GM12892 (cell line): Measurements from ENCODE around the gene WHAMM.

Source experiments
- POLR2A ChIP-seq: IDR thresholded peaks from 2 replicates; pipeline ENCODE4 v1.6.1; 2011; ENCODE audit warnings: low read depth, low read length, control low read depth
- POLR2AphosphoS5 ChIP-seq: IDR thresholded peaks from 2 replicates; pipeline ENCODE4 v1.6.1; 2011; ENCODE audit warnings: low read depth, low read length, control low read depth
- TAF1 ChIP-seq: IDR thresholded peaks from 2 replicates; pipeline ENCODE4 v1.6.1; 2011; ENCODE audit warnings: low read depth, mild to moderate bottlenecking, control low read depth, low read length, borderline replicate concordance

GRCh38 chr15:82767163-82767829 is 42.1 kb upstream of the WHAMM start:
- no peak for TF ChIP-seq POLR2A
- no peak for TF ChIP-seq POLR2AphosphoS5
- TF ChIP-seq TAF1: no peak
